Erythroblast (primary cell): ENCODE results near the gene C9orf78.

ENCODE experiments used
- GATA1 ChIP-seq: IDR thresholded peaks from 2 replicates; pipeline ENCODE4 v1.6.1; 2011; ENCODE audit warnings: low read depth, mild to moderate bottlenecking, control low read depth, low read length, moderate library complexity
- POLR2A ChIP-seq: IDR thresholded peaks from 2 replicates; pipeline ENCODE4 v1.6.1; 2011; ENCODE audit warnings: mild to moderate bottlenecking, low read length

- TF ChIP-seq POLR2A: no peak
- no peak for TF ChIP-seq GATA1
Measured at GRCh38 chr9:129801504-129801903, 33.6 kb downstream of the C9orf78 start.
